GM19025 (cell line): ENCODE data around the gene PHKB.

ENCODE experiments used
- ATAC-seq: cut with Tn5 transposase; IDR thresholded peaks from one replicate; pipeline ENCODE4 v1.9.1; 2021; ENCODE audit warnings: mild to moderate bottlenecking, low read depth, moderate library complexity; ENCODE audit not compliant: unreplicated experiment

Gene PHKB

GRCh38 chr16:47611848-47612493 is 150.8 kb downstream of the PHKB start:
- ATAC-seq, result no peak

- no peak for ATAC-seq
These were observed 151.6 kb downstream of the PHKB start for GRCh38 chr16:47612711-47613110.

GRCh38 chr16:47613251-47613650 is 152.1 kb downstream of the PHKB start:
- no peak for ATAC-seq

GRCh38 chr16:47617732-47618131 is 156.6 kb downstream of the PHKB start:
- ATAC-seq, result no peak

- ATAC-seq, result no peak
These were observed 161.5 kb downstream of the PHKB start for GRCh38 chr16:47622451-47623176.

- ATAC-seq, result no peak
These were observed 163.4 kb downstream of the PHKB start for GRCh38 chr16:47624563-47624962.

- ATAC-seq, result no peak
These were observed 164.0 kb downstream of the PHKB start for GRCh38 chr16:47625115-47625567.

- no peak for ATAC-seq
These were observed 165.1 kb downstream of the PHKB start for GRCh38 chr16:47626246-47626645.

- no peak for ATAC-seq
These were observed 166.0 kb downstream of the PHKB start for GRCh38 chr16:47627085-47627639.

- ATAC-seq, result no peak
These were observed 166.6 kb downstream of the PHKB start for GRCh38 chr16:47627721-47628120.

- no peak for ATAC-seq
These were observed 170.0 kb downstream of the PHKB start for GRCh38 chr16:47631131-47631530.

GRCh38 chr16:47634126-47634525 is 173.0 kb downstream of the PHKB start:
- no peak for ATAC-seq

GRCh38 chr16:47634727-47635126 is 173.6 kb downstream of the PHKB start:
- no peak for ATAC-seq

- no peak for ATAC-seq
These were observed 175.5 kb downstream of the PHKB start for GRCh38 chr16:47636501-47637099.

- ATAC-seq, result no peak
These were observed 177.0 kb downstream of the PHKB start for GRCh38 chr16:47638175-47638574.

GRCh38 chr16:47640661-47641060 is 179.5 kb downstream of the PHKB start:
- ATAC-seq, result no peak

- ATAC-seq, result no peak
These were observed 182.3 kb downstream of the PHKB start for GRCh38 chr16:47643323-47644000.

- no peak for ATAC-seq
These were observed 183.0 kb downstream of the PHKB start for GRCh38 chr16:47644166-47644565.

- no peak for ATAC-seq
These were observed 183.5 kb downstream of the PHKB start for GRCh38 chr16:47644661-47645060.

GRCh38 chr16:47646914-47647313 is 185.8 kb downstream of the PHKB start:
- ATAC-seq, result no peak

GRCh38 chr16:47657032-47657431 is 195.9 kb downstream of the PHKB start:
- ATAC-seq, result no peak
